ENCODE data around the gene SLC22A4.

GRCh38 chr5:132309679-132310078 is 15.5 kb downstream of the SLC22A4 start:
- TF ChIP-seq CTCF (IDR thresholded peaks at IDR 0.05) (no peak), ZFX (IDR thresholded peaks at IDR 0.05; ENCODE audit: borderline replicate concordance) (no peak)

Measured in 22Rv1 (cell line).